Vagina (tissue), 2 donors: ENCODE data around the gene ODF4. TPM values are rescaled to one million over a fixed set of nuclear protein-coding genes. Genes with fewer than 3 reads are reported as not detected.

ENCODE experiments used
- DNase-seq, 2 donors: peaks; one replicate each; pipeline ENCODE4 v3.0.0-alpha.2; 2017; ENCODE audit errors: extremely low spot score in 2 of 2
- H3K27ac ChIP-seq: fragments of 200-600 bp; sonication (generic); one replicate; pipeline ENCODE4 v1.5.1; 2019
- H3K27me3 ChIP-seq: fragments of 200-600 bp; sonication (generic); one replicate; pipeline ENCODE4 v1.5.1; 2019
- H3K36me3 ChIP-seq, 2 donors: fragments of 200-600 bp; sonication (generic); one replicate each; pipeline ENCODE4 v1.5.1; 2017 to 2019
- H3K4me1 ChIP-seq: fragments of 200-600 bp; sonication (generic); one replicate; pipeline ENCODE4 v1.5.1; 2019
- H3K4me3 ChIP-seq, 2 donors: fragments of 200-600 bp; sonication (generic); 1 replicate in 1 of 2; 2 replicates in 1 of 2; pipeline ENCODE4 v1.5.1; 2016 to 2019
- H3K9me3 ChIP-seq: fragments of 200-600 bp; sonication (generic); one replicate; pipeline ENCODE4 v1.5.1; 2019
- POLR2A ChIP-seq, 2 donors: fragments of 450-650 bp; IDR thresholded peaks; one replicate each; pipeline ENCODE4 v1.6.1; 2017; ENCODE audit warnings: antibody characterized with exemption in 2 of 2, mild to moderate bottlenecking in 2 of 2, moderate library complexity in 2 of 2
- POLR2AphosphoS5 ChIP-seq, 2 donors: sonication (generic); formaldehyde crosslinking; IDR thresholded peaks; one replicate each; pipeline ENCODE4 v1.9.0; 2017; ENCODE audit warnings: antibody characterized with exemption in 2 of 2, mild to moderate bottlenecking in 2 of 2, low read depth in 1 of 2; ENCODE audit not compliant: insufficient read depth in 1 of 2
- intact Hi-C: fragments of 100-400 bp; cut with DNase I; formaldehyde crosslinking; loops from one replicate; pipeline ENCODE4 v1.15.1; 2023
- total RNA-seq: library from RNA; depleted of rRNA; stranded (reverse); fragments of >200 nt; gene quantifications from one replicate; pipeline ENCODE4 v1.2.3, GENCODE V29; 2016
- TF ChIP-seq, protein P1 (sequence below), 3 experiments: fragments of 450-650 bp in 2 of 3; fragments of 200-600 bp in 1 of 3; sonication (generic) in 1 of 3; IDR thresholded peaks; one replicate each; pipeline ENCODE4 v1.5.1; 2017 to 2019; ENCODE audit warnings: antibody characterized with exemption in 3 of 3, mild to moderate bottlenecking in 2 of 3, moderate library complexity in 2 of 3

The ODF4 gene
- total RNA-seq, 1 donor from 2014 or later = not detected

DNA sequence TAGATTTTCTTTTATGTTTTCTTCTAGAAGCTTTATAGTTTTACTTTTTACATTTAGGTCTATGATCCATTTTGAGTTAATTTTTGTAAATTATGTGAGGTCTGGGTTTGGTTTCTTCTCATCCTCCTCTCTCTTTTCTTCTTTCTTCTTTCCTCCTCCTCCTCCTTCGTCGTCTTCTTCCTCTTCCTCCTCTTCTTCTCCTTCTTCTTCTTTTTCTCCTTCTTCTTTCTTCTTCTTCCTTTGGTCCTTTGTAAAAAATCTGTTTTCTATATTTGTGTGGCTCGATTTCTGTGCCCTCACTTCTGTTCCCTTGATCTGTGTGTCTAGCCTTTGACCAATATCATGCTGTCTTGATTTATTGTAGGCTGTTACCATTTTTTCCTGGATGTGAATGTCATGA lies 39.4 kb upstream of the ODF4 start:
- no peak overlapping the region for H3K4me3 ChIP-seq
- intact Hi-C loops = no loop called here
- no peak for TF ChIP-seq POLR2AphosphoS5 (IDR thresholded peaks at IDR 0.05; ENCODE audit: insufficient read depth in 1 of 2, low read depth in 1 of 2)
- TF ChIP-seq, protein P1, sequence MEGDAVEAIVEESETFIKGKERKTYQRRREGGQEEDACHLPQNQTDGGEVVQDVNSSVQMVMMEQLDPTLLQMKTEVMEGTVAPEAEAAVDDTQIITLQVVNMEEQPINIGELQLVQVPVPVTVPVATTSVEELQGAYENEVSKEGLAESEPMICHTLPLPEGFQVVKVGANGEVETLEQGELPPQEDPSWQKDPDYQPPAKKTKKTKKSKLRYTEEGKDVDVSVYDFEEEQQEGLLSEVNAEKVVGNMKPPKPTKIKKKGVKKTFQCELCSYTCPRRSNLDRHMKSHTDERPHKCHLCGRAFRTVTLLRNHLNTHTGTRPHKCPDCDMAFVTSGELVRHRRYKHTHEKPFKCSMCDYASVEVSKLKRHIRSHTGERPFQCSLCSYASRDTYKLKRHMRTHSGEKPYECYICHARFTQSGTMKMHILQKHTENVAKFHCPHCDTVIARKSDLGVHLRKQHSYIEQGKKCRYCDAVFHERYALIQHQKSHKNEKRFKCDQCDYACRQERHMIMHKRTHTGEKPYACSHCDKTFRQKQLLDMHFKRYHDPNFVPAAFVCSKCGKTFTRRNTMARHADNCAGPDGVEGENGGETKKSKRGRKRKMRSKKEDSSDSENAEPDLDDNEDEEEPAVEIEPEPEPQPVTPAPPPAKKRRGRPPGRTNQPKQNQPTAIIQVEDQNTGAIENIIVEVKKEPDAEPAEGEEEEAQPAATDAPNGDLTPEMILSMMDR (IDR thresholded peaks at IDR 0.05) = no peak

DNA sequence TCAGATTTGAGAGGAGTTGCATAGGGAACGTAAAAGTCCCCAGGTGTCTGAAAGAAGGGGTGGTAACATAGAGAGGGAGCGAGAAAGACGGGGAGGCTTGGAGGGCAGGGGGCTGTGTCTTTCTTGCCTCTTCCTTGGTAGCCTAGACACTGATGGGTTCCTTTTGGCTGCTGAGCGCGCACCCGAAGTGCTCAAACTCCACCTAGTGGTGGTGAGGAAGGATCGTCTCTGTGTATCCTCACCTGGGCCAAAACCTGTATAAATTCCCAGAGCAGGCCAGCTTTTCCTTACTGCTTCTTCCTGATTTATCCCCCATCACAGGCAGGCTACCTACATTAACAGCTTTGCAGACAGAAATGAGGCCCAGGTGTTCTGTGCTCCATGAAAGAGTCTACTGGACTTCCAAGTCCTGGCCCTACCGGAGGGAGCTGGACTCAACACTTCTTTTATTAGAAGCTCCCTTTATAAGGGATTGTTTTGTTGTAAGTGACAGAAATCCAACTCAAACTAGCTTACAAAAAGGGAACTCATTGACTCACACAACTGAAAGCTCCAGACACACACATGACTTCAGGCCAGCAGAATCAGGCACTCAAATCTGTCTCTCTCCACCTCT lies 38.9 kb upstream of the ODF4 start:
- Histone ChIP-seq H3K27ac (no peak overlapping the region), H3K4me1 (no peaks in the 10 kb centered on the region), H3K27me3 (no peaks in the 10 kb centered on the region), H3K36me3 (no peaks in the 10 kb centered on the region), H3K4me3 (no peak overlapping the region), H3K9me3 (no peaks in the 10 kb centered on the region)
- intact Hi-C loops = no loop called here
- DNase-seq = no peak
- TF ChIP-seq POLR2AphosphoS5 (IDR thresholded peaks at IDR 0.05; ENCODE audit: insufficient read depth in 1 of 2, low read depth in 1 of 2) = peak in 1 of 2 donors; percentile 34
- TF ChIP-seq, protein P1 (IDR thresholded peaks at IDR 0.05) = peak; percentile 82 to 89 (median 84)
- TF ChIP-seq POLR2A (IDR thresholded peaks at IDR 0.05) = no peak

More for the DNA sequence above, 39.4 kb upstream of the ODF4 start:
- Histone ChIP-seq H3K9me3 (no peaks in the 10 kb centered on the region), H3K4me1 (no peaks in the 10 kb centered on the region), H3K27me3 (no peaks in the 10 kb centered on the region), H3K36me3 (no peaks in the 10 kb centered on the region), H3K27ac (no peak overlapping the region)
- no peak for DNase-seq

DNA sequence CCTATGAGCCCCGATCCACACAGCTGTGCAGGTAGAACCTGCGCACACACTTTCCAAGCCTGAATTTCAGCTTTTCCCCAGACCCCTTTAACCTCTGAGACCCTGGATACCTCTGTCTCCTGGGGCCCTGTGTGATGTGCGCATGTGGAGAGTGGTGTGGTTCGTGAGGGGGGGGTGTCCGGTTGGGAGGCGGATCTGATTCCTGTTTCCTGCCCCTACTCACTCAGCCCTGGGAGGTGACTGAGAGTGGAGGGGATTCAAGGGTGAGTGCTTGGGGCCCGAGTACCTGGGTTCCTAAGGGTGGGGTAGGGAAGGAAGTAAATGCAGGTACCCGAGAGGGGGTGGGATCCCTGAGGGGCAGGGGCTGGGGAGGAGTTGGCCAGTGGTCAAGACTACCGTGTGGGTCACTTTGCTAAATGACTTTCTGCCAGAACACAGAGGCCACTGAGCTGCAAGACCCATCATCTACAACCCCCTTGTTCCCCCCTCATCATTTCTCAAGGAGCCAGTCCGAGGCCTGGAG lies 29.0 kb upstream of the ODF4 start:
- Histone ChIP-seq H3K36me3 (no peaks in the 10 kb centered on the region), H3K4me1 (peaks cover 8% of the 10 kb centered on the region), H3K27me3 (peaks cover 5% of the 10 kb centered on the region), H3K9me3 (no peaks in the 10 kb centered on the region), H3K27ac (no peak overlapping the region), H3K4me3 (peak overlapping the region; percentile 18 to 30)
- TF ChIP-seq, protein P1 (IDR thresholded peaks at IDR 0.05) = no peak
- TF ChIP-seq POLR2A (IDR thresholded peaks at IDR 0.05) (no peak), POLR2AphosphoS5 (IDR thresholded peaks at IDR 0.05; ENCODE audit: insufficient read depth in 1 of 2, low read depth in 1 of 2) (no peak)
- intact Hi-C loops = no loop called here
- no peak for DNase-seq

- no peak for DNase-seq
- H3K27ac ChIP-seq = no peak overlapping the region
- H3K9me3 ChIP-seq = no peaks in the 10 kb centered on the region
- intact Hi-C loops = no loop called here
- H3K36me3 ChIP-seq = no peaks in the 10 kb centered on the region
- H3K27me3 ChIP-seq = peaks cover 5% of the 10 kb centered on the region
- no peak for TF ChIP-seq POLR2A (IDR thresholded peaks at IDR 0.05)
- TF ChIP-seq, protein P1 (IDR thresholded peaks at IDR 0.05) = no peak
- TF ChIP-seq POLR2AphosphoS5 (IDR thresholded peaks at IDR 0.05; ENCODE audit: insufficient read depth in 1 of 2, low read depth in 1 of 2) = no peak
- H3K4me3 ChIP-seq = peak overlapping the region in 1 of 2 donors; percentile 18
- H3K4me1 ChIP-seq = peaks cover 13% of the 10 kb centered on the region
These were observed 28.4 kb upstream of the ODF4 start for GRCh38 chr17:8311131-8311790.

DNA sequence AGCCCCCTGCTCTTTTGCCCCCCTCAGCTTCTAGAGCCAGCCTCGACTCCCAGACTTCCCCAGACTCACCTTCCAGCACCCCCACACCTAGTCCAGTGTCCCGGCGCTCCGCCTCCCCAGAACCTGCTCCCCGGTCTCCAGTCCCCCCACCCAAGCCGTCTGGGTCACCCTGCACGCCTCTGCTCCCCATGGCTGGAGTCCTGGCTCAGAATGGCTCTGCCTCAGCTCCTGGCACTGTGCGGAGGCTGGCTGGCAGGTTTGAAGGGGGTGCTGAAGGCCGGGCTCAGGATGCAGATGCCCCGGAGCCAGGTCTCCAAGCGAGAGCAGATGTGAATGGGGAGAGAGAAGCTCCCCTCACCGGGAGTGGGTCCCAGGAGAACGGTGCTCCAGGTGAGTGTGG lies 27.4 kb upstream of the ODF4 start:
- no peak for DNase-seq
- peaks cover 5% of the 10 kb centered on the region for H3K27me3 ChIP-seq
- H3K4me3 ChIP-seq = no peak overlapping the region
- no peaks in the 10 kb centered on the region for H3K36me3 ChIP-seq
- no peak overlapping the region for H3K27ac ChIP-seq
- H3K9me3 ChIP-seq = no peaks in the 10 kb centered on the region
- TF ChIP-seq, protein P1 (IDR thresholded peaks at IDR 0.05) = no peak
- no peak for TF ChIP-seq POLR2A (IDR thresholded peaks at IDR 0.05)
- TF ChIP-seq POLR2AphosphoS5 (IDR thresholded peaks at IDR 0.05; ENCODE audit: insufficient read depth in 1 of 2, low read depth in 1 of 2) = no peak
- peaks cover 13% of the 10 kb centered on the region for H3K4me1 ChIP-seq
- intact Hi-C loops = no loop called here
